Cerebellar cortex (tissue), 1 donor: ENCODE measurements around the gene NPEPL1.

ENCODE experiments used
- DNase-seq: peaks from one replicate; pipeline ENCODE4 v3.0.0-alpha.2; 2015; ENCODE audit warnings: low spot score

The NPEPL1 gene

DNA sequence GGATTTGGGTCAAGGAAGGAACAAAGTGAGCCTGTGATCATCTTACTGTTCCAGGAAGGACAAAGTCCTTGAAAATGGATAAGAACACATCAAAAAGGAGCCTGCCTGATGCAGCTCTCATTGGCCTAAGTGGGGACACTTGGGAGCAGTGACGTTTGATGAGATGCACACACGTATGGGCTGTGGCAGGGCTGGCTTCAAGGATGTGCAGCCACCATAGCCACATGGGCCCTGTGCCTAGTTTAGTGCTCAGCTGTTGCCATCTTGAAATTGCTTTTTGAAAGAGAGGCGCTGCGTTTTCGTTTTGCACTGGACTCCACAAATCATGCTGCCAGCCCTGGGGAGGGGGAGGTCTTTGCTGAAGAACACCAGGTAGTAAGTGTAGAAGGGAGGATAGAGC is 6.6 kb upstream of the NPEPL1 start:
- DNase-seq = no peak

DNA sequence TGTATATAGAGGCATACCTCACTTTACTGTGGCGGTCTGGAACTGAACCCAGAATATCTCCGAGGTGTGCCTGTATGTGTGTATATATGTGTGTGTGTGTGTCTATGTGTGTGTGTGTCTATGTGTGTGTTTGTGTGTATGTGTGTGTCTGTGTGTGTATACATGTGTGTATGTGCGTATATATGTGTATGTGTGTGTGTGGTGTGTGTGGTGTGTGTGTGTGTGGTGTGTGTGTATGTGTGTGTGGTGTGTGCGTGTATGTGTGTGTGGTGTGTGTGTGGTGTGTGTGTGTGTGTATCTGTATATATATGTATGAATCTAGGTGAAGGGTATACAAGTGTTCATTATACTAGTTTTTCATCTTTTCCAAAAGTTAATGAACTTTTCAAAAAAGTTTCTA is 4.2 kb upstream of the NPEPL1 start:
- no peak for DNase-seq

DNA sequence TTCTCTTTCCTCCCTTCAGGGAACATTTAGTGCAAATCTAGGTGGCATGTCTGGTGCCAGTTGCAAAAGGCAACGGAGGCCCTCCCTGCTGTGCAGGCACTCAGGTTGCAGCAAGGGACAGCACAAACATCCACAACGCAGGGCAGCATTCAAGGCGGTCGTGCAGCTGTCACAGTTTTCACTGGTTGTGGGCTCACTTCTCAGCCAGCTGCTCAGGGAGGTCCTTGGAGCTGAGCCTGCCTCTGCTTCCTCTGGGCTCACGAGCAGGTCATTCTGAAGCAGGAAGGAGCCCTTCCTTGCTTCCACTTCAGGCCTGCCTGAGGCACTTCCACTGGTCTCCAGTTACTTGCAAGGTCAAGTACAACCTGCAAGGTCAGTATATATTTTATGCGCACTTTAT is 3.8 kb upstream of the NPEPL1 start:
- DNase-seq = no peak

DNA sequence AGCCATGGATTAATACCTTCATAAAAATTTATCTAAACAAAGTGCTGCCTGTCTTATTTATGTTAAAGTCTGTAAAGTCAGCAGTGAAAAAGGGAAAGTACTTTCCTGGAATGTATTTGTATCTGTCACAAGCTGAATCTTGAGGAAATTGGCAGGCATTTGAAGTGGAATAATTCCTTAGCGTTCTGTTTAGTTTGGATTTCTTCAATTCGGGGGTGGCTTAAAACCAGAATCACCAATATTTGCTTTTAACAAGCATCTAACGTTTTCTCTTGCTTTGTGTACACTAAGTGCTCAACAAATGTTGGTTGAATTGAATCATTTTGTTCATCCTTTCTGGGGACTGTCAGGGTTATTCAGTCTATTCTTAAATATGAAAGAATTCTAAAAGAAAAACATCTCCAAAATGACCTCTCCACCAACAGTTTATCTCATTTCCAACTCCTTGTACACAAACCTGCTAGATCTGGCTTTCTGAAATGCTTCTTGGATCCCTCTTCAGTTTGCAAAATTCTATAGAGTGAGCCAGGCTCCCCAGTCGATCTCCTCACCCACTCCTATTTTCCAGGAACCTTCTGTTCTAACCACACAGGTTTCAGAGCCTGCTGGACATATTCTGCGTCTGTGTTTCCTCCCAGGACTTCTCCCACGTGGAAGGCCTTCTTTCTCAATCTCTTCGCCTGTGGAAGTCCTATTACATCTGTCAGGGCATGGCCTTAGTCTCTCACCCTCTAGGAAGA is 2.0 kb upstream of the NPEPL1 start:
- DNase-seq = no peak

DNA sequence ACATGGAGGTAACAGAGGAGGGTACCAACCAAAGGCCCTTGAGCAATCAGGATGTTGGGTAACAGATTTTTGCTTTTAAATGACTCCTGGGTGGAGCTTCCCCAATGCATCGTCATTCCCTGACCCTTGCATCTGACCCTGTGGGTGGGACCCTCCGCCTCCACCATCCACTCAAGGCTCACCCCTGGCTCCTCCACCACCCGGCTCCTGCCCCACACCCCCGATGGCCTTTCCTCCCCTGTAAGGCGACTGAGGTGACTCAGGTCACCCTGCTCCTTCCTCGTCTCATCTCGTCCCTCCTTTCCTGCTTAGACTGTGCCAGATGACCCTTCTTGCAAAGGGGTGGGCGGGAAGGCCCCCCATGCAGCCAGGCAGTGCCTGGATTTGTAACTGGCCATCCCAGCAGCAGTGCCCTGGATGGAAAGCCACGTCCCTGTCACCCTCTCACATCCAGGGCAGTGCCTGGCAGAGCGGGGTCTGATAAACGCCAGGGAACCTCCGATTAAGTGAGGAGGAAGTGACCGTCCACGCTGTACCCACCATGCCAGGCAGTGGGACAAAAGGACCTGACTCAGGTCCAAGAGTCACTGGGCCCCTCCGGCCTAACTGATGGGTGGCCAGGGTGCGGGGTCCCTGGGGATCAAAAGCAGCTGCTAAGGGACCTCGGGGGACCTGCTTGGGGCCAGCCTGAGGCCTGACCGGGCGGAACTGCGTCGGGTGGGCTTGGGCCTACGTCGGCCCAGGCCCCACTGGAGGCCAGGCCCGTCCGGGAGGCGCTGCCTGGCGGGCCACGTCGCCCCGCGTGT is 624 bp upstream of the NPEPL1 start:
- DNase-seq = no peak

DNA sequence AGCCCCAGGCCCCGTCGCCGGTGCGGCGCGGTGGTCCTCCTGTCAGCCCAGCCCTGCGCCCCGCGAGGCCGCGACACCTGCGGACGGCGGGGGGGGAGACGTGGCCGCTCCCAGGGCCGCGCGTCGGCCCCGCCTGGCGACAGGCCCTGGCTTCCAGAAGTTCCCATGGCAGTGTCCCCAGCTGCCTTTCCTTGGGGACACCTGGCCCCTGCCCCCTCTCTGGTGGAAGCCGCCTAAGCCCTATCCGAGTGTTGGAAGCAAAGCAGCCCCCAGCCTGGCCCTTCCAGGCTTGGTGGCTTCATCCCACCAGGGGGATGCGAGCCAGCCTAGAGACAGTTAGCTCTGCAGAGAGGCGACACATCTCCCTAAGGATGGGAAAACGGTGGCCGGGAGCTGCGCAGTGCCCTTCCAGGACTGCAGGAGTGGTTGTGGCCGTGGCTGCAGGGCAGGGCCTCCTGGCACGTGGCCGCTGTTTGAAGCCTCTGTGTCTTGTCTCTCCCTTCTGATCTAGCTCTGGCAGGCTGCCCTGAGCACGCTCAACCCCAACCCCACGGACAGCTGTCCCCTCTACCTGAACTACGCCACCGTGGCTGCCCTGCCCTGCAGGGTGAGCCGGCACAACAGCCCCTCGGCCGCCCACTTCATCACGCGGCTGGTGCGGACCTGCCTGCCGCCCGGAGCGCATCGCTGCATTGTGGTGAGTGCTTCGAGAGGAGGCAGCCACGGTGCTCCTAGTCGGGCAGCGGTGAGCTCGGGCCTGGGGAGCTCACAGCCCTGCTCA is 816 bp downstream of the NPEPL1 start:
- no peak for DNase-seq

- DNase-seq = no peak
Measured at GRCh38 chr20:58694241-58695083, 1.9 kb downstream of the NPEPL1 start.

DNA sequence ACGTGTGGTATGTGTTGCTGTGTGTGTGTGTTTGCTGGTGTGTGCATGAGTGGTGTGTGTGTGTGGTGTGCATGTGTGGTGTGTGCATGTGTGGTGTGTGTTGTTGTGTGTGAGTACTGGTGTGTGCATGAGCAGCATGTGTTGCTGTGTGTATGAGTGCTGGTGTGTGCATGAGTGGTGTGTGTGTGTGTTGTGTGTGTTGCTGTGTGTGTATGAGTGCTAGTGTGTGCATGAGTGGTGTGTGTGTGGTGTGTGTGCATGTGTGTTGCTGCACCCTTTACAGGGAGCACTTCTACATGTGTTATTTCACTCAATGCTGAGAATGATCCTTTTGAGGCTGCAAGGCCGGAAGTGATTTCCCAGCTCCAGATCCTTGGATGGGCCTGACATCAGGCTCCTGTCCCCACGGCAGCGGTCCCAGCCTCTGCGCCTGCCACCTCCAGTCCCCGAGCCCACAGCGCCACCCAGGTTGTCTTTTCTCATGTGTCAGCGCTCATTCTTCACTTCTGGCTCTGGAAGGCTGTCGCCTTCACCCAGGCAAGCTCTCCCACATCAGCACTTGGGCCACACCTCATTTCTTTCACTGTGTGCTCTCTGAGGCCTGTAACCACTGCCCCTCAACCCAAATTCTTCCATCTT is 2.6 kb downstream of the NPEPL1 start:
- DNase-seq = no peak

DNA sequence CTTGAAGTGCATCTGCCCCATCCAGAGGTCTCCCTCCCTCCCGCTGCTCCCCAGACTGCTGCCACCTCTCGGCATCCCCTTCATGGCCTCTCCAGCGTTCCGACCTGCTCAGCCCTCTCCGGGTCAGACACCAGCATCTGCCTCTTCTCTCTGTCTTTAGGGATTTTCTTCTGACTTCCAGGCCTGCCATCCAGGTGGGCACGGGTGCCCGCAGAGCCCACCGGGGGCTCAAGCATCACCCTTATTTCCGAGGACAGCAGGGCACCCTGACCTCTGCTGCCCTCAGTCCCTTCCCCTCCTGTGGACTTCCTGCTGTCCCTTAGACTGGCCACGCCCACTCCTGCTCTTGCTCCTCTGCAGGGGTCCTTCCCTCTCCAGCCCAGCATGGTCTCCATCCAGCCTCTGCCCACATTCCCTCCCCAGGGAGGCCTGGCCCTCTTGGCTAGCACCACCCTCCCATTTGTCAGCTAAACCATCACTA is 3.3 kb downstream of the NPEPL1 start:
- no peak for DNase-seq

- DNase-seq = no peak
Measured at GRCh38 chr20:58696411-58696961, 3.9 kb downstream of the NPEPL1 start.

GRCh38 chr20:58697201-58697866 is 4.7 kb downstream of the NPEPL1 start:
- DNase-seq = no peak

DNA sequence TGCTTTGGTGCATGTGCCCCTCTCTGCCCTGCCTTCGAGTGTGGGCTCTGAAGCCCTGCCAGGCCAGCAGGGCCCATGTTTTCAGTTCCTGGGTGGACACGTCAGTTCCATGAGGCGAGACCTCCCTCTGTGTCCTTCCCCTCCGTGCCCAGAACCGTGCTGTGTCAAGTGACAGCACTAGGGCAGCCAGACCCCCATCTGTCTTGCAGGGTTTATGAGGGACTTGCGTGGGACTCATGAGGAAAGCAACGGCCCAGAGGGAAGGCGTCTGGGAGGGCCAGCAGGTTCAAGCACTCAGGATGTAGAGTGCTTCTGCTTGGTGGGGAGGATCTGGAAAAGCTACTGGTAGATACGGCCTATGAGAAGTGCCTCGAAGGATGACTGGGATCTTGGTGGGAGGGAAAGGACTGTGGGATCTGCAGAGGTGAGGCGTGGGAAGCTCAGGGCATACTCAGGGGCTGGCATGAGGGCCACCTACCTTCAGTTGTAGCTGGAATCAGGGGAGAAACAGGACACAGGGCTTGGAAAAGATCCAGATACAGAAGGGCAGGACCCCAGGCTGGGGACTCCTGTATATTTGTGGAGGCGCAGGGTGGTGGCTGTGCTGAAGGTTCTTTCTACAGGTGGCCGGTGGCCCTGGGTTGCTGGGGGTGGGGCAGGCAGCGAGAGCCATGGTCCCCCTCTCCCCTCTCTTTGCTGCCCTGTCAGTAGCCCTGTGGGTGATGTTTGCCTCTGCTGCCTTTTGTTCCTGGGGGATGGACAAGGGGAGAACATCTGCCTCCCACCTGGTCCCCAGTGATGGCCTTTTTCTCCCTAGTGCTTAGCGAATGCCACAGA is 5.5 kb downstream of the NPEPL1 start:
- DNase-seq = no peak

DNA sequence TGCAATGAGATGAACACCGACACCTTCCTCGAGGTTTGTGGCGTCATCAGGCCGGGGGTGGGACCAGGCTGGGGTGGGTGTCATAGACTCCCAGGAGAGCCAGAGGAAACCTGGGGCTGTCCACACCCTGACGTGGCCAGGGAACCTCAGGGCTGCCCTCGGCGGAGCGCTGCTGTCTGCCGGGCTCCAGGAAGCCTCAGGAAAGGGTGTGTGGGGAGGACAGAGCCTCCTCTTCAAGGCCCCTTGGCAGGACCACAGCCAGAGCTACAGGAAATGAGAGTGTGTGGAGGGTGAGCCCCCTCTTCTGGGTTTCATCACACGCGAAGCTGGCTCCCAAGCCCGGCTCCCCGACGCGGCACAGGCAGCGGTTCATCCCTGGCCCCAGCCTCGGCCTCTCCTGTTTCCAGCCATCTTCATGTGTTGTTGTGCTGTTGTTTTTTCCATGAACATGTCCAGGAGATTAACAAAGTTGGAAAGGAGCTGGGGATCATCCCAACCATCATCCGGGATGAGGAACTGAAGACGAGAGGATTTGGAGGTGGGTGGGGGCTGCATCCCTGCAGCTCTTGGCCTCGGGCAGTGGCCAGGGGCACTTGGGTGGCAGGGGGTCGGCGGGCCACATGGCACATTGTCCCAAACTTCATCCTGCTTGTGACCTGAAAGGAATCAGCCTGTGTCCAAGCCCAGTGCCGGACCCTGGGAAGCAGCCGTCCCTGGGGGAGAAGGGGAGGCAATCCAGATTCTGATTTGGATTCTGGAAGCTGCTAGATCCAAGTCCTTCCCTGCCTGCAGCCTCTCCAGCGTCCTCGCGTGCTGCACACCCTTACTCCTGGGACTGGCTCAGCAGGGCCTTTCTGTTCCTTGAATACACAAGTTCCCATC is 6.4 kb downstream of the NPEPL1 start:
- no peak for DNase-seq

GRCh38 chr20:58699623-58700107 is 7.1 kb downstream of the NPEPL1 start:
- no peak for DNase-seq

DNA sequence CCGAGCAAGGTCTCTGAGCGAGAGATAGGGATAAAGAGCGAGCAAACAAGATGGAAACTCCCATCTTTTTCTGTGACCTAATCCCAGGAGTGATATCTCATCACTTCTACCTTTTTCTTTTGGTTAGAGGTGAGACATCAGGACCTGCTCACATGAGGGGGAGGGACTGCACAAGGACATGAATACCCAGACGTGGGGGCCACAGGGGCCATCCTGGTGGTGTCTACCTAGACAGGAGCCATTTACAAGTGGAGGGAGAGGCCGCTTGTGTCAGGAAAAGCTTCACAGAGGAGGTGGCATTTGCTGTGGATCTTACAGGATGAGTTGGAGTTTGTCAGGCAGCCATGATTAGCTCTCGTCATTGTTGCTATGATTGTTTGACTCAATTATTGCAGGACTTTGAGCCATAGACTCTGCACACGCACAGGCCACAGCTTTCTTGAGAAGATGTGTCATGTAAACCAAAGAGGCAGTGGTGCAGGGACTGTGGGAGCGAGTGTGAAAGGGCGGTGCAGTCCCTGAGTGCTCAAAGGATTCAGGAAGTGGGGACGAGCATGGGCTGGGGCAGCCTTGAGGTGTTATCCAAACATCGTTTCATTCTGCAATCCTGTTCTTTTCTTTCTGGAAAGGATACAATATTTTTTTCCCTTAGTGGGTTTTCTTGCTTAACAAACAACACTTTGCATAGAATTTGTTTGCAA is 7.7 kb downstream of the NPEPL1 start:
- DNase-seq = no peak

GRCh38 chr20:58700823-58701222 is 8.2 kb downstream of the NPEPL1 start:
- no peak for DNase-seq

- no peak for DNase-seq
Measured at GRCh38 chr20:58701431-58702160, 9.0 kb downstream of the NPEPL1 start.
